Lower lobe of right lung (tissue), 2 donors: ENCODE data around the gene TMEFF2. TPM values are rescaled to one million over a fixed set of nuclear protein-coding genes. Genes with fewer than 3 reads are reported as not detected.

Experiments used
- ATAC-seq, 2 donors: fragments of 200-7000 bp; cut with Tn5 transposase; one replicate each; pipeline ENCODE4 v1.9.1; 2020 to 2022; ENCODE audit warnings: mild to moderate bottlenecking in 2 of 2, moderate library complexity in 2 of 2
- DNase-seq: peaks from one replicate; pipeline ENCODE4 v3.0.0-alpha.2; 2020
- H3K27ac ChIP-seq: fragments of 200-600 bp; one replicate; pipeline ENCODE4 v1.8.0; 2022
- H3K27me3 ChIP-seq: fragments of 200-600 bp; one replicate; pipeline ENCODE4 v1.8.0; 2022; ENCODE audit warnings: low read depth
- H3K36me3 ChIP-seq: fragments of 200-600 bp; one replicate; pipeline ENCODE4 v1.8.0; 2022; ENCODE audit warnings: mild to moderate bottlenecking
- H3K4me1 ChIP-seq: fragments of 200-600 bp; one replicate; pipeline ENCODE4 v1.8.0; 2022
- H3K4me3 ChIP-seq: fragments of 200-600 bp; one replicate; pipeline ENCODE4 v1.8.0; 2022; ENCODE audit warnings: mild to moderate bottlenecking
- H3K9me3 ChIP-seq: fragments of 200-600 bp; one replicate; pipeline ENCODE4 v1.8.0; 2022
- CTCF ChIP-seq: fragments of 200-600 bp; IDR thresholded peaks from one replicate; pipeline ENCODE4 v1.8.0; 2022; ENCODE audit warnings: antibody characterized with exemption, mild to moderate bottlenecking
- intact Hi-C: fragments of 100-400 bp; cut with DNase I; formaldehyde crosslinking; loops from one replicate; pipeline ENCODE4 v1.11.0; 2022
- total RNA-seq: library from RNA; stranded (reverse); fragmentation: NEBNext Ultra II Directional; extraction: Animal tissue kit (Norgen Biotek cat#: 25700); gene quantifications from one replicate; pipeline ENCODE4 v1.2.1, GENCODE V29; 2021
- donor health status: DM: no; HTN: yes; CAD: no; lungs with severe emphysema.

TMEFF2 gene
- total RNA-seq, 1 donor from 2014 or later, result not detected

- TF ChIP-seq CTCF, result no peak
- Histone ChIP-seq H3K4me3 (no peak overlapping the region), H3K27ac (no peak overlapping the region), H3K36me3 (no peaks in the 10 kb centered on the region), H3K4me1 (no peaks in the 10 kb centered on the region), H3K9me3 (no peaks in the 10 kb centered on the region), H3K27me3 (no peaks in the 10 kb centered on the region)
- ATAC-seq (no peak), DNase-seq (no peak)
- intact Hi-C loops, result no loop called here
Measured at GRCh38 chr2:192218970-192219369, 24.2 kb upstream of the TMEFF2 start.

GRCh38 chr2:192218377-192218776 lies 23.6 kb upstream of the TMEFF2 start:
- ATAC-seq (no peak), DNase-seq (no peak)
- Histone ChIP-seq H3K9me3 (no peaks in the 10 kb centered on the region), H3K36me3 (no peaks in the 10 kb centered on the region), H3K27me3 (no peaks in the 10 kb centered on the region), H3K4me3 (no peak overlapping the region), H3K4me1 (no peaks in the 10 kb centered on the region), H3K27ac (no peak overlapping the region)
- no peak for TF ChIP-seq CTCF
- intact Hi-C loops, result no loop called here

GRCh38 chr2:192216336-192216735 lies 21.6 kb upstream of the TMEFF2 start:
- intact Hi-C loops, result no loop called here
- no peak for DNase-seq
- ATAC-seq, result no peak
- Histone ChIP-seq H3K4me1 (no peaks in the 10 kb centered on the region), H3K36me3 (no peaks in the 10 kb centered on the region), H3K4me3 (no peak overlapping the region), H3K27ac (no peak overlapping the region), H3K9me3 (no peaks in the 10 kb centered on the region), H3K27me3 (no peaks in the 10 kb centered on the region)
- TF ChIP-seq CTCF, result no peak

GRCh38 chr2:192215096-192215877 lies 20.6 kb upstream of the TMEFF2 start:
- intact Hi-C loops, result no loop called here
- H3K27me3 ChIP-seq, result no peaks in the 10 kb centered on the region
- H3K4me3 ChIP-seq, result no peak overlapping the region
- no peaks in the 10 kb centered on the region for H3K36me3 ChIP-seq
- no peak for ATAC-seq
- TF ChIP-seq CTCF, result no peak
- H3K4me1 ChIP-seq, result no peaks in the 10 kb centered on the region
- H3K27ac ChIP-seq, result no peak overlapping the region
- no peaks in the 10 kb centered on the region for H3K9me3 ChIP-seq
- DNase-seq, result no peak

- intact Hi-C loops, result no loop called here
- no peak for TF ChIP-seq CTCF
- no peak overlapping the region for H3K27ac ChIP-seq
Measured at GRCh38 chr2:192208848-192209247, 14.1 kb upstream of the TMEFF2 start.

More at GRCh38 chr2:192208848-192209247, 14.1 kb upstream of the TMEFF2 start:
- H3K9me3 ChIP-seq, result no peaks in the 10 kb centered on the region
- ATAC-seq, result no peak
- DNase-seq, result no peak
- H3K4me1 ChIP-seq, result no peaks in the 10 kb centered on the region
- H3K36me3 ChIP-seq, result no peaks in the 10 kb centered on the region
- H3K27me3 ChIP-seq, result peaks cover 5% of the 10 kb centered on the region
- no peak overlapping the region for H3K4me3 ChIP-seq
